Stomach (tissue), 9 donors: ENCODE data around the gene CRKL. TPM values are rescaled to one million over a fixed set of nuclear protein-coding genes. Genes with fewer than 3 reads are reported as not detected.

ENCODE experiments used
- DNase-seq, 2 donors: peaks; one replicate each; pipeline versions ENCODE4 v3.0.0 to v3.0.0-alpha.2; 2013 to 2019
- H3K27ac ChIP-seq, 5 donors: fragments of 200-600 bp in 4 of 5; sonication (generic) in 4 of 5; one replicate each; pipeline ENCODE4 v1.5.1; 2013 to 2019; ENCODE audit warnings: mild to moderate bottlenecking in 1 of 5, moderate library complexity in 1 of 5
- H3K27me3 ChIP-seq, 3 donors: fragments of 200-600 bp; sonication (generic); one replicate each; pipeline ENCODE4 v1.5.1; 2017 to 2019; ENCODE audit warnings: mixed run types in 1 of 3
- H3K36me3 ChIP-seq, 4 donors: fragments of 200-600 bp; sonication (generic); 1 replicate in 3 of 4; 2 replicates in 1 of 4; pipeline ENCODE4 v1.5.1; 2016 to 2019
- H3K4me1 ChIP-seq, 4 donors: fragments of 200-600 bp; sonication (generic); one replicate each; pipeline ENCODE4 v1.5.1; 2016 to 2019
- H3K4me3 ChIP-seq, 4 donors: fragments of 200-600 bp; sonication (generic) in 3 of 4; one replicate each; pipeline ENCODE4 v1.5.1; 2016 to 2019; ENCODE audit warnings: mild to moderate bottlenecking in 1 of 4
- H3K9me3 ChIP-seq, 4 donors: fragments of 200-600 bp; sonication (generic); one replicate each; pipeline ENCODE4 v1.5.1; 2016 to 2019
- EP300 ChIP-seq: sonication (generic); formaldehyde crosslinking; IDR thresholded peaks from one replicate; pipeline ENCODE4 v1.6.1; 2017; ENCODE audit warnings: antibody characterized with exemption
- POLR2A ChIP-seq, 4 donors: fragments of 450-650 bp; IDR thresholded peaks; one replicate each; pipeline ENCODE4 v1.6.1; 2016; ENCODE audit warnings: antibody characterized with exemption in 4 of 4, control low read depth in 2 of 4, mild to moderate bottlenecking in 1 of 4, moderate library complexity in 1 of 4
- POLR2AphosphoS5 ChIP-seq, 3 donors: sonication (generic); formaldehyde crosslinking; IDR thresholded peaks; one replicate each; pipeline ENCODE4 v1.6.1; 2016; ENCODE audit warnings: antibody characterized with exemption in 3 of 3
- WGBS, 5 donors: extraction: QIAGEN DNeasy Blood & Tissue Kit in 3 of 5; methylation state at CpG; one replicate each; pipeline versions ENCODE4 v1.1.5 to v1.1.7; 2013 to 2018; 5-methylcytosine and 5-hydroxymethylcytosine counted together
- intact Hi-C: fragments of 100-400 bp; cut with DNase I; formaldehyde crosslinking; loops from one replicate; pipeline ENCODE4 v1.15.1; 2023; ENCODE audit warnings: low total_unique reads
- polyA plus RNA-seq, 3 donors: library from polyadenylated mRNA; stranded (reverse); fragments of 200-250 nt; gene quantifications; one replicate each; pipeline ENCODE4 v1.2.3, GENCODE V29; 2013
- total RNA-seq, 5 donors: library from RNA; depleted of rRNA; stranded (reverse); fragments of >200 nt; gene quantifications; one replicate each; pipeline versions ENCODE4 v1.1.0 to v1.2.3, GENCODE V29; 2014 to 2016
- TF ChIP-seq, protein P1 (sequence below), 7 experiments: fragments of 450-650 bp in 4 of 7; fragments of 200-600 bp in 3 of 7; sonication (generic) in 3 of 7; IDR thresholded peaks; one replicate each; pipeline ENCODE4 v1.5.1; 2016 to 2019; ENCODE audit warnings: antibody characterized with exemption in 7 of 7, control low read depth in 2 of 7, mild to moderate bottlenecking in 1 of 7
- donor health status: healthy with polysubstance abuse.
- donor health status: Bipolar disorder and iron deficiency.
- donor health status: healthy.

The CRKL gene
- total and polyA plus RNA-seq, 8 donors = 11.6 to 60.3 (median 21.6) TPM

- TF ChIP-seq POLR2A (IDR thresholded peaks at IDR 0.05) = no peak
- no peak for TF ChIP-seq POLR2AphosphoS5 (IDR thresholded peaks at IDR 0.05)
- TF ChIP-seq, protein P1, sequence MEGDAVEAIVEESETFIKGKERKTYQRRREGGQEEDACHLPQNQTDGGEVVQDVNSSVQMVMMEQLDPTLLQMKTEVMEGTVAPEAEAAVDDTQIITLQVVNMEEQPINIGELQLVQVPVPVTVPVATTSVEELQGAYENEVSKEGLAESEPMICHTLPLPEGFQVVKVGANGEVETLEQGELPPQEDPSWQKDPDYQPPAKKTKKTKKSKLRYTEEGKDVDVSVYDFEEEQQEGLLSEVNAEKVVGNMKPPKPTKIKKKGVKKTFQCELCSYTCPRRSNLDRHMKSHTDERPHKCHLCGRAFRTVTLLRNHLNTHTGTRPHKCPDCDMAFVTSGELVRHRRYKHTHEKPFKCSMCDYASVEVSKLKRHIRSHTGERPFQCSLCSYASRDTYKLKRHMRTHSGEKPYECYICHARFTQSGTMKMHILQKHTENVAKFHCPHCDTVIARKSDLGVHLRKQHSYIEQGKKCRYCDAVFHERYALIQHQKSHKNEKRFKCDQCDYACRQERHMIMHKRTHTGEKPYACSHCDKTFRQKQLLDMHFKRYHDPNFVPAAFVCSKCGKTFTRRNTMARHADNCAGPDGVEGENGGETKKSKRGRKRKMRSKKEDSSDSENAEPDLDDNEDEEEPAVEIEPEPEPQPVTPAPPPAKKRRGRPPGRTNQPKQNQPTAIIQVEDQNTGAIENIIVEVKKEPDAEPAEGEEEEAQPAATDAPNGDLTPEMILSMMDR (IDR thresholded peaks at IDR 0.05) = no peak
- TF ChIP-seq EP300 = no peak
- intact Hi-C loops = no loop called here
- no peaks in the 10 kb centered on the region for H3K36me3 ChIP-seq
- WGBS, 5 donors = 69 to 80% (median 72%) methylated on average over 15 to 21 of the region's 21 CpGs
- H3K27ac ChIP-seq = no peak overlapping the region
- DNase-seq = no peak
- peaks cover 0 to 12% (median 0%) of the 10 kb centered on the region in 3 donors for H3K27me3 ChIP-seq
- H3K4me3 ChIP-seq = no peak overlapping the region
- peaks cover 0 to 10% (median 0%) of the 10 kb centered on the region in 4 donors for H3K4me1 ChIP-seq
- no peaks in the 10 kb centered on the region for H3K9me3 ChIP-seq
Observed at GRCh38 chr22:20972933-20973577, 55.8 kb downstream of the CRKL start.

GRCh38 chr22:20973634-20974286, 56.6 kb downstream of the CRKL start:
- intact Hi-C loops = no loop called here
- Histone ChIP-seq H3K36me3 (no peaks in the 10 kb centered on the region), H3K4me3 (no peak overlapping the region), H3K27ac (no peak overlapping the region), H3K9me3 (peaks cover 0 to 7% (median 6%) of the 10 kb centered on the region in 4 donors), H3K27me3 (peaks cover 0 to 12% (median 0%) of the 10 kb centered on the region in 3 donors), H3K4me1 (peaks cover 0 to 3% (median 0%) of the 10 kb centered on the region in 4 donors)
- TF ChIP-seq POLR2A (IDR thresholded peaks at IDR 0.05) (no peak), POLR2AphosphoS5 (IDR thresholded peaks at IDR 0.05) (no peak), EP300 (no peak)
- TF ChIP-seq, protein P1 (IDR thresholded peaks at IDR 0.05) = no peak
- no peak for DNase-seq
- 47 to 58% (median 55%) methylated on average over 12 to 21 of the region's 21 CpGs for WGBS, 5 donors

DNA sequence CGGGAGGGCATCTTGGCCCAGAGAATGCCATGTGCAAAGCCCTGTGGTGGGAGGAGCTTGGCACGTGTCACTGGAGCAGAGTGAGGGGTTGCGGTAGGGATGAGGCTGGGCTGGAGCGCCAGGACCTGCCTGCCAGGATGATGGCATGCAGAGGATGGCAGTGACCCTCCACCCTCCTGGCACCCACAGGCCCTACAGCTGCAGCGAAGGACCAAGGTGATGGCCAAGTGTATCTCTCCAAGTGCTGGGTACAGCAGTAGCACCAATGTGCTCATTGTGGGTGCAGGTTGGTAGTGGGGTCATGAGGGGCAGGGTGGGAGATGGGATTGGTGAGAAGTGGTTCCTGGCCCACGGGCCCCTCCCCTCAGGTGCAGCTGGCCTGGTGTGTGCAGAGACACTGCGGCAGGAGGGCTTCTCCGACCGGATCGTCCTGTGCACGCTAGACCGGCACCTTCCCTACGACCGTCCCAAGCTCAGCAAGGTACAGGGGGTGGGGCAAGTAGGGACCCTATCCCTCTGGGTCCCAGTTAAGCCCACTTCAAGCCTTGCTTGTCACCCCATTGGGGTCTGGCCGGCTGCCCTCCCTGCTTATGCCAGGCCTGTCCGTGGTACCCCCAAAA, 57.2 kb downstream of the CRKL start:
- H3K36me3 ChIP-seq = no peaks in the 10 kb centered on the region
- 69 to 84% (median 79%) methylated on average over 11 to 16 of the region's 16 CpGs for WGBS, 5 donors
- H3K4me3 ChIP-seq = no peak overlapping the region
- H3K9me3 ChIP-seq = peaks cover 0 to 10% (median 8%) of the 10 kb centered on the region in 4 donors
- DNase-seq = no peak
- no peak overlapping the region for H3K27ac ChIP-seq
- TF ChIP-seq POLR2A (IDR thresholded peaks at IDR 0.05) = no peak
- TF ChIP-seq, protein P1 (IDR thresholded peaks at IDR 0.05) = no peak
- no peak for TF ChIP-seq POLR2AphosphoS5 (IDR thresholded peaks at IDR 0.05)
- no peak for TF ChIP-seq EP300
- peaks cover 3 to 5% (median 4%) of the 10 kb centered on the region in 4 donors for H3K4me1 ChIP-seq
- intact Hi-C loops = no loop called here
- H3K27me3 ChIP-seq = peaks cover 0 to 17% (median 0%) of the 10 kb centered on the region in 3 donors

DNA sequence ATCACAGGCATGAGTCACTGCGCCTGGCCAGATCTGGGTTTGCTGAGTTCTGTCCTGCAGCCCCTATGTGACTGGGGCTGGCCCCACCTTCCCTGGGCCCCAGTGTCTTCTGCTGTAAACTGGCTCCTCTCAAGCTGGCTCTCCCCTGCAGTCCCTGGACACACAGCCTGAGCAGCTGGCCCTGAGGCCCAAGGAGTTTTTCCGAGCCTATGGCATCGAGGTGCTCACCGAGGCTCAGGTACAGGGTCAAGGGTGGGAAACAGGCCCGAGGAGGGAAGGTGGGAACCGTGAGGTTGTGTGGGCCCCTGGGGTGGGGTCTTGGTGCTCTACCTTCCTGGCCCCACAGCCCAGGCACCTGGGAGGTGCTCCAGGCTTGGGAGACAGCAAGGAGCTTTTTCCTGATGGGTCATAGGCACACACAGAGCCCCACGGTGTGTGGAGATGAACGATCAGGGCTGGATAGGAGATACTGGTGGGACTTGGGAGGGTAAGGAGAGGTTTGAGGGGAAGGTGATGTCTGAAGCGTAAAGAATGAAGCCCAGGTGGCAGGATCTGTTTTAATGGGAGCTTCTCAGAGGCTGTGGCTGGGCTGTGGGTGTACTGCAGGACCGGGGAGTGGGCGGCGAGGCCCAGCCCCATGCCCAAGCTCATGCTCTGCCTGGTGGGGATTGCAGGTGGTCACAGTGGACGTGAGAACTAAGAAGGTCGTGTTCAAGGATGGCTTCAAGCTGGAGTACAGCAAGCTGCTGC, 58.5 kb downstream of the CRKL start:
- peaks cover 0 to 17% (median 0%) of the 10 kb centered on the region in 3 donors for H3K27me3 ChIP-seq
- WGBS, 5 donors = 70 to 83% (median 77%) methylated on average over 10 to 14 of the region's 14 CpGs
- TF ChIP-seq POLR2A (IDR thresholded peaks at IDR 0.05) (no peak), EP300 (no peak), POLR2AphosphoS5 (IDR thresholded peaks at IDR 0.05) (no peak)
- TF ChIP-seq, protein P1 (IDR thresholded peaks at IDR 0.05) = no peak
- no peaks in the 10 kb centered on the region for H3K36me3 ChIP-seq
- H3K9me3 ChIP-seq = peaks cover 0 to 10% (median 8%) of the 10 kb centered on the region in 4 donors
- H3K4me1 ChIP-seq = peaks cover 13 to 18% (median 15%) of the 10 kb centered on the region in 4 donors
- no peak for DNase-seq
- H3K27ac ChIP-seq = no peak overlapping the region
- intact Hi-C loops = no loop called here
- H3K4me3 ChIP-seq = no peak overlapping the region
